HL-60/S4 treated with retinoic acid at 250 ng/mL for 4 days and 3 days (cell line): ENCODE results near the gene PHACTR1.

Experiments
- in situ Hi-C: fragments of 300-500 bp; cut with MboI; formaldehyde crosslinking; loops from 2 replicates; pipeline ENCODE4 v1.7.0; 2022; ENCODE audit warnings: low sequenced_read_pairs

Gene PHACTR1

DNA sequence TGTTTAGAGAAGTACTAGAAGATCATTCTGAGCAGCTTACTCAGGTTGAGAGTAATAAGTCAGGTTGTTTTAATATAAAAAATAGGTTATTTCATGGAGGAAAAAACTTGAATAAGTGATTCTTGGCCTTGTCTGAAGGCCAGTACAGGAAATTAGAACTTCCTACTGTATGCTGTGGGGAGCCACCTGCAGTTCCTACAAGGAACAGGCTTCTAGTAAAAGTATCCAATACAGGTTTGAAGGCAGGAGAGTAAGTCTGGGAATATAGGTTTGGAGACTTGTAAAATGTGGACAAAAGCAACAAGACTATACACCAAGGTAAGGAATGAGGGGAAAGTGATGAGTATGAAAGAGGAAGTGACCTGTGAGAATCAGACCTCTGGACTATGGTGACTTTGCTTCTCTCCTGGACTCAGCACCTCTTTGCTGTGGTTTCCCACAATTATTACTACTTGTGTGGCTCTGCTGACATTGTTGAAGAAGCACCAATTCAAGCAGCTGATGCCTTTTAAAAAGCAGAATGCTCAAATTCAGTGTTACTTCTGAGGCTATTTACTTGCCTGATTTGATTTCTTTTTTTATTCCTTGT, 333.2 kb downstream of the PHACTR1 start:
- in situ Hi-C loops: no loop called here

DNA sequence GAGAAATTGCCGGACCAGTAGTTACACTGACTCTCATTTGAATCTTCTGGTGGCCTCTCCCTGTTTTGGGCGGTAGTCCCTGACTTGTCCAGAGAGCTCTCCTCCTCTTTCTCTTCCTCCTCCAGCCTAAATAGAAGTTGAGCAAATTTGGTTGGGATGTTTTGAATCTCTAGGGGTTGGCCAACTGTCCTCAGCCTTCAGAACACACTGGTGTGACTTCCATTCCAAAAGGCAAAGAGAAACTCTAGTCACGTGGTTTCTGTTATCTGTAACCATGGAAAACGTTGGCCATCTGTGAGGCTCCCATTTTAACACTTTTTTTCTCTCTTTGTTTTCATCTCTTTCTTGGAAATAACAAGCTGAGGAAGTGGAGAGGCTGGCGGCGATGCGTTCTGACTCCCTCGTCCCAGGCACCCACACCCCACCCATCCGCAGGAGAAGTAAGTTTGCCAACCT, 336.5 kb downstream of the PHACTR1 start:
- in situ Hi-C loops: no loop called here

DNA sequence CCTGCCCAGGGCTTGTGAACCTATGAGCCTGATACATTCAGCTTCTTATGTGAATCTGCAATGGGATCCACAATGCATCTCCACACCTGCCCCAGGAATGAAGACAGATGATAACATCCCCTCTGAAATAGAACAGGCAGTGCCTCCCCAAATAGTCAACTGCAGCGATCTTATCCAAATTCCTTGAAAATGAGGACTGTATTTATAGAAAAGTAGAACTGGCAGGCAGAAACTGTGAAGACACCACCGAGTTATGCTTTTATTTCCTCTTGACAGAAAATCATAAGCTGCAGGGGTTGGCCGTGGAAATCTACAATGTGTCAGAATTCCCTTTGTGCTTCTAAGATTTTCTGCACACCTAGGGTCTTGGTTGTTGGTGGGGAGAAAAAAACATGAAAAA, 341.5 kb downstream of the PHACTR1 start:
- in situ Hi-C loops: no loop called here

DNA sequence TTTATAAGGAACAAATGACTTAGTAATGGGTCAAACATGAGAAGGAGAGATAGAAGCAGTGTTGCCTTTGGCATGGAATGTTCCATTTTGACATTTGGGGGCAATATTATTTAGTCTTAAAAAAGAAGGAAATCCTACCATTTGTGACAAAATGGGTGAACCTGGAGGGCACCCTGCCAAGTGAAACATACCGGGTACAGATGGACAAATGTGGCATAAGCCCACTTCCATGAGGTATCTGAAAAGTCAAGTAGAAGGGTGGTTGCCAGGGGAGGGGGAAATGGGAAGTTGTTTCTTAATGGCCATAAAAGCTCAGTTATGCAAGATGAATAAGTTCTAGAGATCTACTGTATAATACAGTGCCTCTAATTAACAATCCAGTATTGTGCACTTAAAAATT, 342.5 kb downstream of the PHACTR1 start:
- in situ Hi-C loops: no loop called here

DNA sequence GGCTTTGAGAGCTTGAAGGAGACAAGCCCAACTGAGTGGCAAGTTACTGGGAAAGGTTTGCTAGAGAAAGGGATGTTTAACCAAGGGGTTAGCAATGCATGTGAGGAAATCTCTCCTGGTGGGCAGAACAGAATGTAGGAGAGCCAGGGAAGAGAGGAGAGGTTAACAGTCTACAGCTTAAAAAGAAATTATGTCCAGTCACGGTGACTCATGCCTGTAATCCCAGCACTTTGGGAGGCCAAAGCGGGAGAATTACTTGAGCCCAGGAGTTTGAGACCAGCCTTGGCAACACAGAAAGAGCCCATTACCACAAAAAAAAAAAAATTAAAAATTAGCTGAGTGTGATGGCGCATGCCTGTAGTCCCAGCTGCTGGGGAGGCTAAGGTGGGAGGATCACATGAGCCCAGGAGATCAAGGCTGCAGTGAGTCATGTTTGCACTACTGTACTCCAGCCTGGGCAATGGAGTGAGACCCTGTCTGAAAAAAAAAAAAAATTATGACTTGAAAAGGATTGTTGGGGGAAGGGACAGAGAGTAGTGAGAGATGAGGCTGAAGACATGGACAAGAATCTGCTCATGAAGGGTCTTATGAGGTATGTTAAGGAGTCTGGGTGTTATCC, 346.8 kb downstream of the PHACTR1 start:
- in situ Hi-C loops: no loop called here

DNA sequence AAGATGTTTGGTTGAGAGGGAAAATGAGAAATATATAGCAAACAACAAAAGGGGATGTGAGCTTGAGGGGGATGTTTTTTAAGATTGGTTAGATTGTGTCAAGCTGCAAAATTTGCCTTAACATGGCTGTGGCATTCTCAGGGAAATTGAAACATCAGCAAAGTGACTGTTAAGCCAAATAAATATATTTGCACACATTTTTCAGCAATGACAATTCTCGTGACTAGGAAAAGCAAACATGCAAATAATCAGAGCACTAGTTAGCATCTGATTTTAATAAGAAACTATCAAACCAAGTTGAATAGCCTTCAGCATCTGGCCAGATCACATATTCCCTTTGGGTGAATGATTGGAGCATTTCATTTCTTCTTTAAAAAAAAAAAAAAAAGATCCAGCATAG, 349.0 kb downstream of the PHACTR1 start:
- in situ Hi-C loops: no loop called here

DNA sequence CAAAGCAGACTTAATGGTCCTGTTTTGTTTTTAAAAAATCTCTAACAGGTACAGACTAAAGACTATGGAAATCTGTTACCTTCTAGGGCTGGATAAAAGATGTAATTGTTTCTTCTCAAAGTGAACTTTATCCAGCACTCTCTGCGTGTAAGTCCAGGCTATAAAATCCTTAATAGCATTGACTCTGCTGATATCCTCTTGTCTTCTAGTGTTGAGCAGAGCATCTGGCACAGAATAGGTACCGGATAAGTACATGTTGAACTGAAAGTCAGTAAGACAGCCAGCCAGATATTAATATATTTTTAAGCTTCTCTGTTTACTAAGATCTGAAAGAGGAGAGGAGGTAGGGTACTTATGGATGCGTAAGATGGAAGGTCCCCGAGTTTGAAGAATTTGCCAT, 349.5 kb downstream of the PHACTR1 start:
- in situ Hi-C loops: no loop called here

DNA sequence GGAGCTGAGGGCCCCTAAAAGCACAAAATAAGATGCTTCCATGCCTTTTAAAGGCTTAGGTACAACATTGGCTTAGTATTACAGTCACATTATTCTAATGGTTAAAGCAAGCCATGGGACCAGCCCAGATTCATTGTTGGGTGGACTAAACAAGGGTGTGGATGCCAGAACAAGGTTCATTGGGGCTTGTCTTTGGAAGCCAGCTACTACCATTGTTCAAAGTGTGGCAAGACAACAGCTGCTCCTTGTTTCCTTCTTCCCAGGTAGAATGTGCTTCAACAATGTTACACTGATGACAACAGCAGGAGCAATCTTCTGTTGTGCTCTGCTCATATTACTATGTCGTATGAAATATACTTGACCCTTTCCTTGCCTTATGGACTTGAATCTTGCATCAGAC, 350.3 kb downstream of the PHACTR1 start:
- in situ Hi-C loops: no loop called here

DNA sequence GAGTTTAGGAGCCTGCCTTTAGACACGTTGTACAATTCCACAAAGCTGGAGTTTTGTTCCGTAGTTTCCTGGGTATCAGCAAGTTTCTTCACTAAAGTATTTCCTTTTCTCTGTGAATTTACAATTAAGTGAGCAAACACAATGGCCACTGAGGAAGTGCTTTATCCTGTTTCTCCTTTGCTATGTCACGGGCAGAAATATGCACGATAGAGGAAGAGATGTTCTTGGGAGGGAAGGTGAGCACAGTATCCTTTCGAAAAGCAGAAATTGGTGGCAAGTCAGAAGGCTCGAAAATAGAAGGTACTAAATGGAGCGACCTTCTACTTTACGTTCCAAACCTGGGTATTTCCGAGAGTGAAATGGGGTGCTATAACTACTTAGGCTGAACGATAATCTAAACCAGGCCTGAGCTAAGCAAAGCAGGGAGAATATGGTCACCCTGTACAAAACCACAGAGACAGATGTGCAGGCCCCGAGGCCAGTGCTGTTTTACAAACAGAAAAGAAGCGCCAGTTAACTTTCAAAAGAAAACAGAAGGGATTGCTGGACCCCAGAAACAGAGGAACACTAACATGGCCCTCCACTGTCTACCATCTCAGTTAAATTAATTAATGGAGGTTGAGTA, 352.1 kb downstream of the PHACTR1 start:
- in situ Hi-C loops: no loop called here

DNA sequence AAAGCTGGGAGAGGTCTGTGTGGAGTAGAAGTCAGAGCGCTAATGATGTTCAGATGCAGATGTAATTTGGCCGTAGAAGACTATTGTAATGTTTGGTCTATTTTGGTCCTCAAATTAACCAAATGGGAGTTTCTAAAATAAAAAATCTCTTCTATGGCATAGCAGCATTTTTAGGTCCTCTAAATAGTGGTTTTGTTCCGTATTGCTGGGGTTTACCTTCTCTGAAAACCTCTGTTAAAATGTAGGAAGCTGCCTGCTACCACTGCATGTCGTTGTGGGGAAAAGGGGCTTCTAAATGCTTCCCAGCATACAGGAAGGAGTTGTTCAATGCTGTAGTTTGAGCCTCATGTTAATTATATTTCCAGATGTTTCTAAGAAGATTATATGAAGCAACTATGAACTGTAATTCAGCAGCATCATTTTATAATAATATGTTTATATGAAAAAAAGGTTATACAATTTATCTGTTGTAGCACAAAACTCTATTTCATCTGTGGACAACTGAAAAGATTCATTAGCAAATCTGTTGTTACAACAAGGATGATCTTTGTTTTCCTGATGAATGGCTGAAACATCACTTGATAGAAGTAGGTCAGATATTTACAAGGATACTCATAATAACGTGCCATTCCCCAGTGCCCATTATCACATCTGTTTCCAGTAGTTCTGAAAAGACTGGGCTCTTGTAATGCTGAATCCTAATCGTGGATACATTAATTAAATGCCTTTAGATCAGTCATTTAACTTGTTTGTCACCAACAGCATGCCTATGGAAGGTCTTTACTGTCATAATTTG, 355.2 kb downstream of the PHACTR1 start:
- in situ Hi-C loops: no loop called here

DNA sequence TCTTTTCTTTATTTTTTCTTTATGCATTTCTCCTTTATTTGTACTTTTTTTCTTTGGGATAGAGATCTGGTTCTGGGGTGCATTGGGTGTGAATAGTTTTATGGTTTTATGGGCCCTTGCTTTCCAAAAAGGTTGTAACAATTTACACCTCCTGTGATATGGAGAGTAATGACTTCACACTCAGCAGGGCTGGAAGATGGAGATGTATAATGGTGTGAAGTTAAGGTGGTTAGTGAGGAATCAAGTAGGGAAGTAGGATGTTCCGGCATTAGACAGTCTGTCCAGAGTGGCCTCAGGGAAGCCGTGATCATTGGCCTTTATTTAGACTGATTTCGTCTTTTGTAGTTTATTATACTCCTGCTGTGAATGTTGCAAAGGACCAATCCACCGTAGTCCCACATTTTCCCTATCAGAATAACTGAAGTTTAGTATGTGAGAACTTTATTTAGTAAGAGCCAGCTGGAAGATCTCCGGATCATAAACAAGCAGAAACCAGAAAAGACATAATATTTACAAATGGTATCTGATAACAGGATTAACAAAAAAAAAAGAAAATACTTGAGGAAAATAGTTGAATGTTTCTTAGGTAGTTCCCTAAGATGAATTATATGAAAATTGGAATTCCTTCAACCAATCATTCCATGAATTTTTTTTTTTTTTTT, 356.2 kb downstream of the PHACTR1 start:
- in situ Hi-C loops: no loop called here

DNA sequence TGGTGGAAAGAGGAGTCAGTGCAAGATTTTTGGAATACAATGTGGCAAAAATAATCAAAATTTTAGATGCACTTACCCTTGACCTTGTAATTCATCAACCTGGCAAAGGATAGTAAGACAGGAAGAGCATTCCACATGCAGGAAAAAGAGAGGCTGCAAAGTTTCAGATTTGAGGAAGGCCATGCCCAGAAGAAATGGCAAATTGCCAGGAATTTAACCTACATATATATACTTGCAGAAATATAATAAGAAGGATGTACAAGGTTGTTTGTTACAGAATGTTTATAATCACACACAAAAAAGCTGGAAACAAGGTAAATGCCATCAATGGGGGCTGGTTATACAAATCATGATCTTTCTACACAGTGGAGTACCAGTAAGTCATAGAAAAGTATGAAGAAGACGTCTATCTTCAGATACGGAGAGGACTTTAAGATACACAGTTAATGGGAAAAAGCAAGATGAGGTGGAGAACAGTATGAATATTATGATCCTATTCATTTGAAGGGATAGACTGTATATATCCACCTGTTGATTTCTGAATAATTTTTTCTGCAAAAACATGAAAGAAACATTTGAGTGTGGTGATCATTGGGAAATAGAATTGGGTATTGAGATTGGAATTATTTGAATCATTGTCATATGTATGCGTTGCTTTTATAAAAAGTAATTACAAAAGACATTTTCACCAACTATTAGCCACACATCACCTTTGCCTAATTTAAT, 358.0 kb downstream of the PHACTR1 start:
- in situ Hi-C loops: no loop called here

DNA sequence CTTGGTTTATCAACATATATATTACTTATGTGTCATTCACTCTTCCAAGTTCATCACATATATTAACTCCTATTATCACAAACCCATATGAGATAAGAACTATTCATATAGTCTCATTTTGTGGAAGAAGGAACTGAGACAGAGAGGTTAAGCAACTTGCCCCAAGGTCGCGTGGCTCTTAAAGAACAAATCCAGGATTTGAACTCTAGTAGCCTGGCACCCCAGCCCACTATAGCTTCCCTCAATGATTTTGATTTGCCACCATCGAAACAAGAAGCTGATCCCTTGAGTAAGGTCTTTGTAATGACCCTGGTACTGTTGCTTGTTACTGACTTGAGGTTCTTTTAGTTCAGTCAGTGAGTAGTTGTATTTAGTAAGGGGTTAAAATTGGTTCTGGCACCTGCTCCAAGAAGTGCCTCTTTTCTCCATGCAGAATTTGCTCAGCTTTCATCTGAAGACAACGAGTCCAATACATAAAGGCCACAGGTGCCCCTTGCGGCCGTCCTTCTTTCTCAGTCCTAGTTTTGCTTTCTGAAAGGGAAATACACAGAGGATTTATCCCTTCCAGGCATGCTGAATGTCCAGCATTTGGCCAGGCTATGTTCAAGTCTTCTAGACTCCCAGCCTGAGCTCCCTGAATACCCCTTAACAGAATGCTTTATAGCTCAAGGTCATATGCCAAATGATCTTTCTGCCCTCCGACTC, 358.7 kb downstream of the PHACTR1 start:
- in situ Hi-C loops: no loop called here

DNA sequence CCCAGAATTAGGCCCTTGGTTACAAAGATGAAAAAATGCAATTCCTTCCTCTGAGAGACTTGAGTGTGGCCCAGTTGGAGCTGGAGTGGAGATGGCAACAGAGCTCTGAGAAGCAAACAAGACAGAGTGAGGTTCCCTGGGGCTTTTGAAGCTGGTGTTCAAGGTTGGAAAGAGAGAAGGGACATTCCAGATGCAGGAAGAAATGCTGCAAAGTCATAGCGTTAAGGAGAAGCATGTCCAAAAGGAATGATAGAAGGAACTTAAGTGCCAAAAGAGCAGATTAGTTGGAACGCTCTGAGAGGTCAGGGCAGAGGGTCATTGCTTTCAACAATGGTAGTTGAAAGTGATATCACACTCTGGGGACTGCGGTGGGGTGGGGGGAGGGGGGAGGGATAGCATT, 360.0 kb downstream of the PHACTR1 start:
- in situ Hi-C loops: no loop called here

DNA sequence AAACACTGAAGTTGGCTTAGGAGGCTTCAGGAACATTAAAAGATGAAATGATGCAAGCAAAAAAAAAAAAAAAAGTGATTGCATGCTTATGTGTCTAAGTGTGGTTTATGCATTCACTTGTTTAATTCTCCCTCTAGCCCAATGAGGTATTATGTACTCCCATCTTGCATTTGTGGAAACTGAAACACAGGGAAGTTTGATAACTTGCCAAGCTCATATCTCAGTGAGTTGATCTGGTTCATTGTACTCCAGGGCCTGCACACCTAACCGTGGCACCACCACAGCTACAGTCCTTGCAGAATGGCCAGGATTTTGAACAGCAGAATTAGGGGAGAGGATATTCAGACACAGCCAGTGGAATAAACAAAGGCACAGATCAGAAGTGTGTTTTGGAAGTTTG, 360.6 kb downstream of the PHACTR1 start:
- in situ Hi-C loops: no loop called here

DNA sequence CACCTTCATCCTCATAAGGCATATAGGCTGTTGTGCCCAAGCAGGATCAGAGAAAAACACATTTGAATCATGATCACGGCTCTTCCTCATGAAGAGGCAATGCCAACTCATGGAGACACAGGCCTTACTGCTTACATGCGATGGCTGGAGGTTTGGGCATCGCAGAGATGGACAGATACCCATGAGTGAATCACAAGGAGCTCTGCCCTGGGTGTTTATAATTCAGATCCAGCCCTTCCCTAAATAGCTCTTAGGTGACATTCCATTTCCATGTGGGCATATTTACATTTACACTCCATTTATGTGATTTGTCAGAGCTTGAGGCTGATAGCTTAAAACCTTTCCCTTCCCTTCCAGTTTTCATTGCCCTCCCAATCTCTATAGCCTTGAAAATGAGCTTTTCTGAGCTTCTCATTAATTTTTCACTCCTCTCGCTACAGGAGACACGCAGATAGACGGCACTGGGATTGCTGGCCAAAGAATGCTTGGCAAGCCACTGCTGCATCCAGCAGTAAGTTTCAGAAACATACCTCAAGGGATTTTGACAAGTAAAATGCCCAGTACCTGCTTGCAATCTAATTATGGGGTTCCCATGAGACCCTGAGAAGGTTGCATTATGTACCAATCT, 362.6 kb downstream of the PHACTR1 start:
- in situ Hi-C loops: no loop called here

DNA sequence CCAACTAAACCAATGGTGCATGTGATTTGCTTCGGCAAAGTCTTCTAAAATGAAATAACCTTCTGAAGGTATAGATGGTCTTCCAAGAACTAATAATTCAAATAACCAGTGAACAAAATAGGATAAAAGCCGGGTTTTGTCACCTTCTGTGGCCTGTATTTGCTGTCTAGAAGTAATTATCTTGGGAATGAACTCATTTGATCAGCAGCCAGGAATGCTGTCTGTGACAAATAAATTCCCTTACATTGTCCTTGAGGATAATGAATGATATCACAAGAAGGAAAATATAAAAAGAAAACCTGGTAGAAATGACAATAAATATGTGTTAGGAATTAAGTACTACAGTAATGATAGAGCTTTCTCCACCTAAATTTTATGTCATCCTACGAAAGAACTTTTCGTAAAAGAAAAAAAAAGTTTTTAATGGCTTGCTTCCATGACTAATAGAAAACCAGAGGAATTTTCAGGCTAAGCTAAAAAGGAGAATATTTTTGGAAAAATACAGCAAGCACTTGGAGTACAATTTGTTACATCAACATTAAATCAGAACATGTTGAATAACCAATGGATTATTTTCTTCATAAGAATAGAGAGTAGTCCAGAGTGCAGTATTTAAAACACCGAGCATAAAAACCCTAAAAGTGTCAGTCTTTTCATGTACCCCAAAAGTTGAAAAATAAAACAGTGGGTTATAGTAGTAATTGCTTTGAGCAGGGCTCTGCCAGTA, 364.1 kb downstream of the PHACTR1 start:
- in situ Hi-C loops: no loop called here

DNA sequence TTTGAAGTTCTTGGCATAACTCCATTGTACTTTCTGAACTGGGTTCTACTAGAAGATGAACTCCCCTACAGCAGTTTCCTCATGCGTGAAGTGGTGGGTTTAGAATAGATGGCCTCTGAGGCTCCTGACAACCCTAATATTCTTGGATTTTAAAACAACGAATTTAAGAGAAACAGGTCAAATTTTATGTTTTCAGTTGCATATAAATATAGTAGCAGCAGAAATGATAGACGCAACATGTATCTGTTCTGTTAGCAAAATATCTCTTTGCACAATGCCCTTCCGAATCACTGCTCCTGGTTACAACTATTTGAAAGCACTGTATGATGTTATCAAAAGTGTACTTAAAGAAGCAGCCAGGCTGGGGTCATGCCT, 364.6 kb downstream of the PHACTR1 start:
- in situ Hi-C loops: no loop called here
